ENCODE measurements around the gene LRRTM3.

The LRRTM3 gene

GRCh38 chr10:67033878-67034277, 108.0 kb downstream of the LRRTM3 start:
- DNase-seq: no peak

GRCh38 chr10:67036808-67037207, 111.0 kb downstream of the LRRTM3 start:
- DNase-seq: no peak

GRCh38 chr10:67043041-67043440, 117.2 kb downstream of the LRRTM3 start:
- no peak for DNase-seq

GRCh38 chr10:67045404-67045803, 119.6 kb downstream of the LRRTM3 start:
- no peak for DNase-seq

GRCh38 chr10:67046507-67046906, 120.7 kb downstream of the LRRTM3 start:
- no peak for DNase-seq

- no peak for DNase-seq
These were observed 124.2 kb downstream of the LRRTM3 start for GRCh38 chr10:67049988-67050387.

GRCh38 chr10:67050415-67050814, 124.6 kb downstream of the LRRTM3 start:
- no peak for DNase-seq

- no peak for DNase-seq
These were observed 146.8 kb downstream of the LRRTM3 start for GRCh38 chr10:67072654-67073053.

GRCh38 chr10:67075491-67075971, 149.7 kb downstream of the LRRTM3 start:
- no peak for DNase-seq

- DNase-seq: no peak
These were observed 150.3 kb downstream of the LRRTM3 start for GRCh38 chr10:67076144-67076543.

- DNase-seq: no peak
These were observed 151.5 kb downstream of the LRRTM3 start for GRCh38 chr10:67077376-67077775.

- DNase-seq: no peak
These were observed 153.3 kb downstream of the LRRTM3 start for GRCh38 chr10:67079126-67079525.

- DNase-seq: no peak
These were observed 160.7 kb downstream of the LRRTM3 start for GRCh38 chr10:67086327-67087134.

GRCh38 chr10:67087135-67087425, 161.2 kb downstream of the LRRTM3 start:
- no peak for DNase-seq

GRCh38 chr10:67088036-67088435, 162.2 kb downstream of the LRRTM3 start:
- no peak for DNase-seq

GRCh38 chr10:67095531-67095930, 169.7 kb downstream of the LRRTM3 start:
- DNase-seq: no peak

- DNase-seq: no peak
These were observed 172.6 kb downstream of the LRRTM3 start for GRCh38 chr10:67098461-67098860.

GRCh38 chr10:67100951-67101350, 175.1 kb downstream of the LRRTM3 start:
- no peak for DNase-seq

GRCh38 chr10:67107670-67108069, 181.8 kb downstream of the LRRTM3 start:
- no peak for DNase-seq

GRCh38 chr10:67110286-67110685, 184.4 kb downstream of the LRRTM3 start:
- no peak for DNase-seq

- no peak for DNase-seq
These were observed 186.9 kb downstream of the LRRTM3 start for GRCh38 chr10:67112765-67113164.

GRCh38 chr10:67114945-67115344, 189.1 kb downstream of the LRRTM3 start:
- DNase-seq: no peak

GRCh38 chr10:67115972-67116371, 190.1 kb downstream of the LRRTM3 start:
- DNase-seq: no peak

- no peak for DNase-seq
These were observed 193.8 kb downstream of the LRRTM3 start for GRCh38 chr10:67119651-67120050.

- no peak for DNase-seq
These were observed 201.6 kb downstream of the LRRTM3 start for GRCh38 chr10:67127441-67127840.

Measured in CD4-positive, alpha-beta T cell treated with Interferon alpha-2 for 1 hour (primary cell).